Colonic mucosa (tissue), 4 donors: Measurements from ENCODE around the gene TRIM62. TPM values are rescaled to one million over a fixed set of nuclear protein-coding genes. Genes with fewer than 3 reads are reported as not detected.

ENCODE experiments used
- DNase-seq: peaks from one replicate; pipeline ENCODE4 v3.0.0-alpha.2; 2020
- H3K27ac ChIP-seq: fragments of 200-600 bp; one replicate; pipeline ENCODE4 v1.8.0; 2021
- H3K27me3 ChIP-seq: fragments of 200-600 bp; one replicate; pipeline ENCODE4 v1.8.0; 2021
- H3K36me3 ChIP-seq: fragments of 200-600 bp; one replicate; pipeline ENCODE4 v1.8.0; 2021
- H3K4me1 ChIP-seq: fragments of 200-600 bp; one replicate; pipeline ENCODE4 v1.8.0; 2021; ENCODE audit warnings: mild to moderate bottlenecking
- H3K4me3 ChIP-seq: fragments of 200-600 bp; one replicate; pipeline ENCODE4 v1.8.0; 2021
- H3K9ac ChIP-seq, 2 donors: one replicate each; pipeline ENCODE4 v1.7.0; 2013; ENCODE audit warnings: control low read depth in 2 of 2, low read depth in 2 of 2, low read length in 2 of 2
- H3K9me3 ChIP-seq: fragments of 200-600 bp; one replicate; pipeline ENCODE4 v1.8.0; 2021
- CTCF ChIP-seq: fragments of 200-600 bp; IDR thresholded peaks from one replicate; pipeline ENCODE4 v1.8.0; 2022; ENCODE audit warnings: antibody characterized with exemption, mild to moderate bottlenecking
- intact Hi-C: fragments of 100-400 bp; cut with DNase I; formaldehyde crosslinking; loops from one replicate; pipeline ENCODE4 v1.14.1; 2022
- total RNA-seq, 2 donors: library from RNA; stranded (reverse); fragmentation: NEBNext Ultra II Directional in 1 of 2; extraction: Animal tissue kit (Norgen Biotek cat#: 25700) in 1 of 2; gene quantifications; one replicate each; pipeline ENCODE4 v1.2.1, GENCODE V29; 2021
- donor health status: healthy.
- donor health status: DM: no; HTN: no; CAD: no.
- donor health status: DM: no; HTN: no; CAD: no.

Gene TRIM62
- total RNA-seq, 2 donors from 2014 or later, result 4.9 to 6.2 TPM

- no peak for DNase-seq
- no peak overlapping the region for H3K4me3 ChIP-seq
- no peaks in the 10 kb centered on the region for H3K4me1 ChIP-seq
- H3K27me3 ChIP-seq, result no peaks in the 10 kb centered on the region
- TF ChIP-seq CTCF, result no peak
- intact Hi-C loops, result no loop called here
- H3K9ac ChIP-seq, result no peak overlapping the region
- no peaks in the 10 kb centered on the region for H3K9me3 ChIP-seq
- H3K27ac ChIP-seq, result no peak overlapping the region
- no peaks in the 10 kb centered on the region for H3K36me3 ChIP-seq
Measured at GRCh38 chr1:33146003-33146402, 35.8 kb downstream of the TRIM62 start.

- intact Hi-C loops, result no loop called here
- H3K27ac ChIP-seq, result no peak overlapping the region
Measured at GRCh38 chr1:33143698-33144097, 38.1 kb downstream of the TRIM62 start.

GRCh38 chr1:33143176-33143575 lies 38.7 kb downstream of the TRIM62 start:
- H3K36me3 ChIP-seq, result no peaks in the 10 kb centered on the region
- no peaks in the 10 kb centered on the region for H3K9me3 ChIP-seq
- no peaks in the 10 kb centered on the region for H3K4me1 ChIP-seq
- H3K4me3 ChIP-seq, result no peak overlapping the region
- no peak overlapping the region for H3K9ac ChIP-seq
- DNase-seq, result no peak
- H3K27ac ChIP-seq, result no peak overlapping the region
- no peaks in the 10 kb centered on the region for H3K27me3 ChIP-seq
- TF ChIP-seq CTCF, result no peak
- intact Hi-C loops, result no loop called here

More at GRCh38 chr1:33143698-33144097, 38.1 kb downstream of the TRIM62 start:
- Histone ChIP-seq H3K4me1 (no peaks in the 10 kb centered on the region), H3K36me3 (no peaks in the 10 kb centered on the region), H3K9me3 (no peaks in the 10 kb centered on the region), H3K27me3 (no peaks in the 10 kb centered on the region), H3K9ac (no peak overlapping the region), H3K4me3 (no peak overlapping the region)
- DNase-seq, result no peak
- no peak for TF ChIP-seq CTCF

GRCh38 chr1:33142483-33143064 lies 39.3 kb downstream of the TRIM62 start:
- H3K27ac ChIP-seq, result no peak overlapping the region
- no peak for TF ChIP-seq CTCF
- intact Hi-C loops, result no loop called here
- no peak overlapping the region for H3K4me3 ChIP-seq
- no peaks in the 10 kb centered on the region for H3K9me3 ChIP-seq
- H3K9ac ChIP-seq, result no peak overlapping the region
- DNase-seq, result no peak
- H3K4me1 ChIP-seq, result no peaks in the 10 kb centered on the region
- H3K27me3 ChIP-seq, result no peaks in the 10 kb centered on the region
- H3K36me3 ChIP-seq, result no peaks in the 10 kb centered on the region

GRCh38 chr1:33141781-33142180 lies 40.1 kb downstream of the TRIM62 start:
- intact Hi-C loops, result no loop called here
- H3K4me1 ChIP-seq, result no peaks in the 10 kb centered on the region
- TF ChIP-seq CTCF, result no peak
- H3K27ac ChIP-seq, result no peak overlapping the region
- DNase-seq, result no peak
- H3K9me3 ChIP-seq, result no peaks in the 10 kb centered on the region
- H3K36me3 ChIP-seq, result no peaks in the 10 kb centered on the region
- no peak overlapping the region for H3K4me3 ChIP-seq
- H3K27me3 ChIP-seq, result no peaks in the 10 kb centered on the region
- no peak overlapping the region for H3K9ac ChIP-seq
